OCI-LY7 (cell line): ENCODE data around the gene RLN3.

Source experiments
- CTCF ChIP-seq: fragments of 200-600 bp; sonication (generic); conservative IDR thresholded peaks from 2 replicates; pipeline ENCODE4 v1.5.1; 2014; ENCODE audit warnings: mild to moderate bottlenecking, antibody characterized with exemption, low read length, moderate library complexity, mixed read lengths
- EZH2phosphoT487 ChIP-seq: fragments of 200-600 bp; sonication (generic); IDR thresholded peaks from 2 replicates; pipeline ENCODE4 v1.6.1; 2018; ENCODE audit warnings: low read depth, borderline replicate concordance, mild to moderate bottlenecking, mixed run types, antibody characterized with exemption, low read length, moderate library complexity, mixed read lengths

GRCh38 chr19:14052470-14052869 lies 24.5 kb downstream of the RLN3 start:
- TF ChIP-seq CTCF (no peak), EZH2phosphoT487 (no peak)
